Colonic mucosa (tissue), 4 donors: Measurements from ENCODE around the gene INTS12. TPM values are rescaled to one million over a fixed set of nuclear protein-coding genes. Genes with fewer than 3 reads are reported as not detected.
A peak's percentile ranks its signal among the peaks of the same experiment; 100 is the strongest.

Experiments used
- DNase-seq: peaks from one replicate; pipeline ENCODE4 v3.0.0-alpha.2; 2020
- H3K27ac ChIP-seq: fragments of 200-600 bp; one replicate; pipeline ENCODE4 v1.8.0; 2021
- H3K27me3 ChIP-seq: fragments of 200-600 bp; one replicate; pipeline ENCODE4 v1.8.0; 2021
- H3K36me3 ChIP-seq: fragments of 200-600 bp; one replicate; pipeline ENCODE4 v1.8.0; 2021
- H3K4me1 ChIP-seq: fragments of 200-600 bp; one replicate; pipeline ENCODE4 v1.8.0; 2021; ENCODE audit warnings: mild to moderate bottlenecking
- H3K4me3 ChIP-seq: fragments of 200-600 bp; one replicate; pipeline ENCODE4 v1.8.0; 2021
- H3K9ac ChIP-seq, 2 donors: one replicate each; pipeline ENCODE4 v1.7.0; 2013; ENCODE audit warnings: control low read depth in 2 of 2, low read depth in 2 of 2, low read length in 2 of 2
- H3K9me3 ChIP-seq: fragments of 200-600 bp; one replicate; pipeline ENCODE4 v1.8.0; 2021
- intact Hi-C: fragments of 100-400 bp; cut with DNase I; formaldehyde crosslinking; loops from one replicate; pipeline ENCODE4 v1.14.1; 2022
- total RNA-seq, 2 donors: library from RNA; stranded (reverse); fragmentation: NEBNext Ultra II Directional in 1 of 2; extraction: Animal tissue kit (Norgen Biotek cat#: 25700) in 1 of 2; gene quantifications; one replicate each; pipeline ENCODE4 v1.2.1, GENCODE V29; 2021
- TF ChIP-seq, protein P1 (sequence below): fragments of 200-600 bp; IDR thresholded peaks from one replicate; pipeline ENCODE4 v1.8.0; 2022; ENCODE audit warnings: antibody characterized with exemption, mild to moderate bottlenecking
- donor health status: healthy.
- donor health status: DM: no; HTN: no; CAD: no.
- donor health status: DM: no; HTN: no; CAD: no.

The INTS12 gene
- total RNA-seq, 2 donors from 2014 or later = 14.1 to 18.0 TPM

DNA sequence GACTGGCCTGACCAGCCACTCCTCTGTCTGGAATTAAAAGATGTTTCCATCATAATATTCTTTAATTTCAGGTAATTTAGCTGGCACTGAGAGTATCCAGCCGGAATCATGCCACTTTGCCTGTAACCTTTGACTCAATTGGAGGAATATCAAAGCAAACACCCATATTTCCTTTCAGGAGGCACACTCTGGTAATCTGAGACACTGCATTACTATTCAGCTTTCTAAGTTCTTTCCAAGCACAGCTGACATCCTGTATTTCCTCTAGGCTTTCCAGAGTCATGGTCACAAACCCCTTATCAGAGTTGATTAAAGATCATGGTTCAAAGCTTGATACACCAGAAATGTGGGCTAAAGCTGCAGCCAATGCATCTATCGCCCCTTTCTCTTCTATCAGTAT is 29.3 kb downstream of the INTS12 start:
- no peak overlapping the region for H3K9ac ChIP-seq
- no peaks in the 10 kb centered on the region for H3K9me3 ChIP-seq
- peaks cover 5% of the 10 kb centered on the region for H3K4me1 ChIP-seq
- TF ChIP-seq, protein P1, sequence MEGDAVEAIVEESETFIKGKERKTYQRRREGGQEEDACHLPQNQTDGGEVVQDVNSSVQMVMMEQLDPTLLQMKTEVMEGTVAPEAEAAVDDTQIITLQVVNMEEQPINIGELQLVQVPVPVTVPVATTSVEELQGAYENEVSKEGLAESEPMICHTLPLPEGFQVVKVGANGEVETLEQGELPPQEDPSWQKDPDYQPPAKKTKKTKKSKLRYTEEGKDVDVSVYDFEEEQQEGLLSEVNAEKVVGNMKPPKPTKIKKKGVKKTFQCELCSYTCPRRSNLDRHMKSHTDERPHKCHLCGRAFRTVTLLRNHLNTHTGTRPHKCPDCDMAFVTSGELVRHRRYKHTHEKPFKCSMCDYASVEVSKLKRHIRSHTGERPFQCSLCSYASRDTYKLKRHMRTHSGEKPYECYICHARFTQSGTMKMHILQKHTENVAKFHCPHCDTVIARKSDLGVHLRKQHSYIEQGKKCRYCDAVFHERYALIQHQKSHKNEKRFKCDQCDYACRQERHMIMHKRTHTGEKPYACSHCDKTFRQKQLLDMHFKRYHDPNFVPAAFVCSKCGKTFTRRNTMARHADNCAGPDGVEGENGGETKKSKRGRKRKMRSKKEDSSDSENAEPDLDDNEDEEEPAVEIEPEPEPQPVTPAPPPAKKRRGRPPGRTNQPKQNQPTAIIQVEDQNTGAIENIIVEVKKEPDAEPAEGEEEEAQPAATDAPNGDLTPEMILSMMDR = no peak
- intact Hi-C loops = loop anchor here (10.0 kb wide), 1 partner anchor 154 kb away; no protein-coding TSS in a partner anchor
- H3K36me3 ChIP-seq = no peaks in the 10 kb centered on the region
- no peaks in the 10 kb centered on the region for H3K27me3 ChIP-seq
- no peak overlapping the region for H3K4me3 ChIP-seq
- peak; percentile 24 for DNase-seq
- H3K27ac ChIP-seq = peak overlapping the region; percentile 30

DNA sequence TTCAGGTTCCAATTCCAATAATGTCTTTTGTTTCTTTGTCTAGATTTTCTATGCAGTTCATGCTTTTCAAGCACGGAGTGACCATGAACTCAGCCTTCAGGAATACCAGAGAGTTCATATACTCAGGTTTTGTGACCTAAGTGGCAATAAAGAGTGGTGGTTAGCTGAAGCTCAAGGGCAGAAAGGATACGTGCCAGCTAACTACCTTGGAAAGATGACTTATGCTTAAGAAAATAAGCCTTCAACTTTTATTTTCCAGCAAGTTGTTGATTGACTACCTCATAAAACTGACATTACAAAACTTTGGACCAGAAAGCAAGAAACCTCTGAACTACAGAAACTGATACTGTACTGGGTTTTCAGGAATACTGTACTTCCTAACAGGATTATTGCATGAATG is 30.8 kb downstream of the INTS12 start:
- Histone ChIP-seq H3K9ac (no peak overlapping the region), H3K36me3 (no peaks in the 10 kb centered on the region), H3K27ac (peak overlapping the region; percentile 7), H3K27me3 (no peaks in the 10 kb centered on the region), H3K9me3 (no peaks in the 10 kb centered on the region), H3K4me3 (no peak overlapping the region), H3K4me1 (peaks cover 5% of the 10 kb centered on the region)
- TF ChIP-seq, protein P1 = no peak
- DNase-seq = peak; percentile 28
- intact Hi-C loops = loop anchor here (10.0 kb wide), 1 partner anchor 153 kb away; no protein-coding TSS in a partner anchor

DNA sequence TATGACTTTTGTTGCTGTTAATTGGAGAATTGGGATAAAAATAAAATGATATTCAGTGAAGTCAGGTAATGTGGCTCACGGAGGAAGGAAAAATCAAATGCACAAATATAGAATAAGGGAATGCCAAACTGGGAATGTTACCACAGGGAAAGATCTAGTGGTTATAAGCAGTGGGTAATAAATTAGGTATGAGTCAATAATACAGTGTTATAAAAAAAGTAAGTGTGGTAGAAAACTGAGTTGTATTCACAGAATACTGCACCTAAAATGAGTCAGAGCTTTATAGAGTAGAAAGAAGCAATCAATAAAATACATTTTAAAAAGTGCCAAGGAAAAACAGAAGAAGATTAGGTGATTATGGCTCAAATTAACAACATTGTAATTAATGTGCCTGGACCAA is 34.5 kb downstream of the INTS12 start:
- Histone ChIP-seq H3K27ac (no peak overlapping the region), H3K9ac (no peak overlapping the region), H3K4me1 (no peaks in the 10 kb centered on the region), H3K36me3 (no peaks in the 10 kb centered on the region), H3K27me3 (no peaks in the 10 kb centered on the region), H3K9me3 (no peaks in the 10 kb centered on the region), H3K4me3 (no peak overlapping the region)
- TF ChIP-seq, protein P1 = no peak
- DNase-seq = no peak
- intact Hi-C loops = loop anchor here (10.0 kb wide), 1 partner anchor 149 kb away; no protein-coding TSS in a partner anchor

DNA sequence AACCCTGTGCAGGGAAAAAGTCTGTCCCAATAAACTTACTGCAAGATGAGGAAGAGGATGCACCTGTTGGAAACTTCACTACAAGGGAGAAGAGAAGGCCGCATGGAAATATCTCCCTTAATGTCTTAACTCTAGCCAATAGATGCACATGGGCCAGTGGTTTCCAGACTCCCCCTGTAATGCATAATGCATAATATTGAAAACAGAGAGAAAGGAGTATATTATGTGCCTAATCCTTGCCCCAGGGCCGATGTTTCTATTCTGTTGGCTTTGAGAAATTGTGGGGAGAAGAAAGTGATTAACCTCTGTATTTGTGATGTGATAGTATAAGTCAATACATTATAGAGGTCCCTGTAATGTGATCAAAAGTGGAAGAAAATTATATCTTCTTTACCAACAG is 37.2 kb downstream of the INTS12 start:
- no peak overlapping the region for H3K4me3 ChIP-seq
- no peak overlapping the region for H3K27ac ChIP-seq
- intact Hi-C loops = loop anchor here (10.0 kb wide), 1 partner anchor 146 kb away; no protein-coding TSS in a partner anchor
- no peak for DNase-seq
- H3K9ac ChIP-seq = no peak overlapping the region
- no peaks in the 10 kb centered on the region for H3K36me3 ChIP-seq
- no peaks in the 10 kb centered on the region for H3K27me3 ChIP-seq
- H3K9me3 ChIP-seq = no peaks in the 10 kb centered on the region
- H3K4me1 ChIP-seq = no peaks in the 10 kb centered on the region
- TF ChIP-seq, protein P1 = no peak

DNA sequence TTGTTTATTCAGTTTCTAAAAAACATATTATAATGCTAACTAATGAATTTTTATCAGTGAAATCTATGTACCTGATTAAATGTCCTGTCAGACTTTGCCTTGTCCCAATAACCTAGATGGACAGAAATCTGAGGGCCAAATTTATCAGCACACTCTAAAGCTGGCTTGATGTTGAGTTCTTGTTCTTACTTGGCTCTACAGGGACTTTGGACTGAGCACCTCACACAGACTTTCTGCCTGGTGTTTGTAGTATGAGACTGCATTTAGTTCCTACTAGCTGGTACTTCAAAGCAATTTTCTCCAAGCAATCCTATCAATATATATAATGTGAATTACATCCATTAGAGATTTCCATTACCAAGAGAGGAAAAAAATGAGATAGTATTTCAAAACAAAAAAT is 37.8 kb downstream of the INTS12 start:
- H3K36me3 ChIP-seq = no peaks in the 10 kb centered on the region
- no peak for DNase-seq
- H3K4me3 ChIP-seq = no peak overlapping the region
- no peaks in the 10 kb centered on the region for H3K27me3 ChIP-seq
- no peak overlapping the region for H3K27ac ChIP-seq
- intact Hi-C loops = loop anchor here (10.0 kb wide), 1 partner anchor 146 kb away; no protein-coding TSS in a partner anchor
- H3K9ac ChIP-seq = no peak overlapping the region
- H3K4me1 ChIP-seq = no peaks in the 10 kb centered on the region
- H3K9me3 ChIP-seq = no peaks in the 10 kb centered on the region
- TF ChIP-seq, protein P1 = no peak
